ENCODE data around the gene PDIA5.

Gene PDIA5

GRCh38 chr3:123083383-123084124 lies 16.7 kb downstream of the PDIA5 start:
- H3K4me3 ChIP-seq (ENCODE audit: low read depth, low read length) = no peak overlapping the region
- TF ChIP-seq, protein P1, sequence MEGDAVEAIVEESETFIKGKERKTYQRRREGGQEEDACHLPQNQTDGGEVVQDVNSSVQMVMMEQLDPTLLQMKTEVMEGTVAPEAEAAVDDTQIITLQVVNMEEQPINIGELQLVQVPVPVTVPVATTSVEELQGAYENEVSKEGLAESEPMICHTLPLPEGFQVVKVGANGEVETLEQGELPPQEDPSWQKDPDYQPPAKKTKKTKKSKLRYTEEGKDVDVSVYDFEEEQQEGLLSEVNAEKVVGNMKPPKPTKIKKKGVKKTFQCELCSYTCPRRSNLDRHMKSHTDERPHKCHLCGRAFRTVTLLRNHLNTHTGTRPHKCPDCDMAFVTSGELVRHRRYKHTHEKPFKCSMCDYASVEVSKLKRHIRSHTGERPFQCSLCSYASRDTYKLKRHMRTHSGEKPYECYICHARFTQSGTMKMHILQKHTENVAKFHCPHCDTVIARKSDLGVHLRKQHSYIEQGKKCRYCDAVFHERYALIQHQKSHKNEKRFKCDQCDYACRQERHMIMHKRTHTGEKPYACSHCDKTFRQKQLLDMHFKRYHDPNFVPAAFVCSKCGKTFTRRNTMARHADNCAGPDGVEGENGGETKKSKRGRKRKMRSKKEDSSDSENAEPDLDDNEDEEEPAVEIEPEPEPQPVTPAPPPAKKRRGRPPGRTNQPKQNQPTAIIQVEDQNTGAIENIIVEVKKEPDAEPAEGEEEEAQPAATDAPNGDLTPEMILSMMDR (IDR thresholded peaks at IDR 0.05; ENCODE audit: borderline replicate concordance, insufficient read depth, low read depth, low read length) = no peak

GRCh38 chr3:123084192-123084591 lies 17.4 kb downstream of the PDIA5 start:
- TF ChIP-seq, protein P1 (IDR thresholded peaks at IDR 0.05; ENCODE audit: borderline replicate concordance, insufficient read depth, low read depth, low read length) = no peak
- H3K4me3 ChIP-seq (ENCODE audit: low read depth, low read length) = no peak overlapping the region

GRCh38 chr3:123084738-123085237 lies 18.0 kb downstream of the PDIA5 start:
- TF ChIP-seq, protein P1 (IDR thresholded peaks at IDR 0.05; ENCODE audit: borderline replicate concordance, insufficient read depth, low read depth, low read length) = no peak
- H3K4me3 ChIP-seq (ENCODE audit: low read depth, low read length) = no peak overlapping the region

DNA sequence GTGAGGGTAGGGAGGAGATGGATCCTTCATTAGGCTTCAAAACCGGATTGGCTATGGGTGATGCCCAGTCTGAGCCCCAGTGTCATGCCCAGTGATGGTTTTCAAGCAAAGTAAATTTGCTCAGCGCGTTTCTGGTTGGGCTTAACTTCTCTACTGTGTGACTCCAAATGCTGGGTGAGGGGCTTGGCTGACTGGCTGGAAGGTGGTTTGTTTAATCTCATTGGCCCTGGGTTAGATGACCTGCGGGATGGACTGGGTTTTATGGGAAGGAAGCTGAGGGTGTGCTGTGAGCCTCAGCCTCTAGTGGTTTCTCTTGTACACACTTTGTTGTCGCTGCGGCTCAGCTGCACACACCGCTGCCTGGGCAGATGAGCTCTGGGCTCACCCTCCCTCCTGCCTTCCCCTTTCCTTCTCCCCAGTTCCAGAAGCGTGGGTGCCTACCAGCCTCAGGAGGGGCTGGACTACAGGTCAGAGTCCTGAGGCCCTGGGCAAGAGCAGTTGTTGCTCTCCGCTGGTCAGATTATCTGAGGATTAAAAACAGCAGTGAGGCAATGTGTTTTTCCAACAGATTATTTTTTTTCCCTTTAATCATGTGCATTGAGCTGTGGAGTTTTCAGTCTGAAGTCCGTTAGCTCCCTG lies 18.6 kb downstream of the PDIA5 start:
- no peak overlapping the region for H3K4me3 ChIP-seq (ENCODE audit: low read depth, low read length)
- TF ChIP-seq, protein P1 (IDR thresholded peaks at IDR 0.05; ENCODE audit: borderline replicate concordance, insufficient read depth, low read depth, low read length) = no peak

DNA sequence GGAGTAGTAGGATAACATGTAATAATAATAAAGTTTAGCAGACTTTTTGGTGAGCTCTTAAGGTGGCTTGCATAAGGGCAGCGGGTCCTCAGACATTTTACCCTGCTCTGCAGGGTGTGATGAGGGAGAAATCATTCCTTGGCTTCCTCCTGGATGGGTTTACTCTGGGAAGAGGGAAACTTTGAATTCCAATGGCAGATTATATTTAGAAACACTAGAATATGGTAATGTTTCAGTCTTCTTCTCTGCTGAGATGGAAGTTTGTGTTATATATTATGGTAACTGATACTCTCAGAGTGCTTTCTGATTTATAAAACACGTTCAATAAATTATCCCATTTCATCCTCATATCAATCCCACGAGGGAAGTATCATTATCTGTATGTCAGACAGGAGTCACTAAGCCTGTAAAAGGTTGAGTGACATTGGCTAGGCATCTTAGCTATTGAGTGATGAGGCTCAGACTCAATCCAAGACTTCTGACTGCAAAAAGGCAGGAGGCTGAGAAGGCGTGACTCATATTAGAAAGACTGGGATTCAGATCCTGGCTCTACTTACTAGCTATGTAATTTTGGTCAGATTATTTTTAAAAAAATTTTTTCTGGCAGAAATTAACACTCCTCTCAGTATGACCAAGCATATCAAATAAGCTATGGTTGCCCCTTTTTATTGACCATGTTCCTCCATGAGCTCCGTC lies 19.3 kb downstream of the PDIA5 start:
- no peak overlapping the region for H3K4me3 ChIP-seq (ENCODE audit: low read depth, low read length)
- TF ChIP-seq, protein P1 (IDR thresholded peaks at IDR 0.05; ENCODE audit: borderline replicate concordance, insufficient read depth, low read depth, low read length) = no peak

- H3K4me3 ChIP-seq (ENCODE audit: low read depth, low read length) = no peak overlapping the region
- TF ChIP-seq, protein P1 (IDR thresholded peaks at IDR 0.05; ENCODE audit: borderline replicate concordance, insufficient read depth, low read depth, low read length) = no peak
Measured at GRCh38 chr3:123088387-123088786, 21.6 kb downstream of the PDIA5 start.
